Panc1 (cell line): ENCODE results near the gene SPEF1. TPM values are rescaled to one million over a fixed set of nuclear protein-coding genes. Genes with fewer than 3 reads are reported as not detected.

ENCODE experiments used
- ATAC-seq: fragments of 200-7000 bp; cut with Tn5 transposase; 2 replicates; pipeline ENCODE4 v1.9.1; 2020; ENCODE audit warnings: mild to moderate bottlenecking, moderate library complexity
- BruUV-seq: library from RNA; stranded (reverse); fragments of 400-500 nt; replicated peaks from 2 replicates; lab custom pipeline; 2021; lab: Mats Ljungman, UMichigan
- CTCF ChIA-PET: fragments of 300-600 bp; sonication (Branson Sonifier 250); formaldehyde crosslinking; loops from one replicate; lab custom pipeline; 2022; ENCODE audit warnings: antibody characterized with exemption; lab: Charles Lee
- POLR2A ChIA-PET: fragments of 300-600 bp; sonication (Branson Sonifier 250); formaldehyde crosslinking; loops from one replicate; lab custom pipeline; 2022; ENCODE audit warnings: antibody characterized with exemption; lab: Charles Lee
- DNase-seq: peaks from one replicate; pipeline ENCODE4 v3.0.0-alpha.2; 2010; ENCODE audit warnings: low read depth, low spot score
- H3K27ac ChIP-seq: 2 replicates; pipeline ENCODE4 v1.5.1; 2011; ENCODE audit warnings: mild to moderate bottlenecking, low read length, inconsistent platforms
- H3K27me3 ChIP-seq: fragments of 200-500 bp; sonication (Bioruptor generic); 2 replicates; pipeline ENCODE4 v1.6.0; 2014; ENCODE audit warnings: low read length, inconsistent platforms; ENCODE audit not compliant: control insufficient read depth, insufficient read depth
- H3K36me3 ChIP-seq: fragments of 200-500 bp; sonication (Bioruptor generic); 2 replicates; pipeline ENCODE4 v1.5.1; 2014; ENCODE audit warnings: inconsistent platforms, mild to moderate bottlenecking, low read length, moderate library complexity; ENCODE audit not compliant: control insufficient read depth, insufficient read depth
- H3K4me1 ChIP-seq: 2 replicates; pipeline ENCODE4 v1.5.1; 2011; ENCODE audit warnings: inconsistent platforms, mild to moderate bottlenecking, low read length, moderate library complexity; ENCODE audit not compliant: control insufficient read depth, insufficient read depth
- H3K4me3 ChIP-seq, 2 experiments: 2 replicates each; pipeline ENCODE4 v1.5.1; 2011 to 2012; ENCODE audit warnings: low read depth in 2 of 2, low read length in 2 of 2, mild to moderate bottlenecking in 2 of 2, inconsistent platforms in 1 of 2, moderate library complexity in 1 of 2
- H3K9me3 ChIP-seq: fragments of 200-500 bp; sonication (Bioruptor generic); 2 replicates; pipeline ENCODE4 v1.5.1; 2014; ENCODE audit warnings: low read depth, mild to moderate bottlenecking, inconsistent platforms, low read length, moderate library complexity; ENCODE audit not compliant: control insufficient read depth, insufficient read depth
- POLR2AphosphoS5 ChIP-seq: IDR thresholded peaks from 2 replicates; pipeline ENCODE4 v1.6.1; 2012; ENCODE audit warnings: mild to moderate bottlenecking, low read depth, low read length, moderate library complexity
- SIN3A ChIP-seq: IDR thresholded peaks from 2 replicates; pipeline ENCODE4 v1.6.1; 2012; ENCODE audit warnings: low read depth, mild to moderate bottlenecking, low read length, moderate library complexity, borderline replicate concordance; ENCODE audit not compliant: insufficient read depth
- TCF7L2 ChIP-seq: IDR thresholded peaks from 2 replicates; pipeline ENCODE4 v1.6.1; 2011; ENCODE audit warnings: mild to moderate bottlenecking, low read depth, low read length, inconsistent platforms
- in situ Hi-C: cut with HindIII; loops from 2 replicates; pipeline ENCODE4 v1.10.0; 2016; ENCODE audit warnings: low sequenced_read_pairs, low pct_unique_long_range_greater_than_20kb
- intact Hi-C: fragments of 100-400 bp; cut with micrococcal nuclease; formaldehyde crosslinking; loops from one replicate; pipeline ENCODE4 v1.10.0; 2022; ENCODE audit not compliant: unreplicated experiment
- total RNA-seq: library from RNA; stranded (reverse); gene quantifications from one replicate; pipeline ENCODE4 v1.2.1, GENCODE V29; 2021; ENCODE audit not compliant: unreplicated experiment
- TF ChIP-seq, protein P1 (sequence below): fragments of 450-650 bp; IDR thresholded peaks from 2 replicates; pipeline ENCODE4 v1.5.1; 2017; ENCODE audit warnings: mild to moderate bottlenecking
- TF ChIP-seq, protein P2 (sequence below), 2 experiments: IDR thresholded peaks; 2 replicates each; pipeline ENCODE4 v1.6.1; 2011 to 2012; ENCODE audit warnings: low read depth in 2 of 2, control low read depth in 1 of 2, low read length in 1 of 2, mild to moderate bottlenecking in 1 of 2, moderate library complexity in 1 of 2; ENCODE audit not compliant: insufficient read depth in 1 of 2

The SPEF1 gene
- total RNA-seq, 1 experiment from 2014 or later = 0.41 TPM

DNA sequence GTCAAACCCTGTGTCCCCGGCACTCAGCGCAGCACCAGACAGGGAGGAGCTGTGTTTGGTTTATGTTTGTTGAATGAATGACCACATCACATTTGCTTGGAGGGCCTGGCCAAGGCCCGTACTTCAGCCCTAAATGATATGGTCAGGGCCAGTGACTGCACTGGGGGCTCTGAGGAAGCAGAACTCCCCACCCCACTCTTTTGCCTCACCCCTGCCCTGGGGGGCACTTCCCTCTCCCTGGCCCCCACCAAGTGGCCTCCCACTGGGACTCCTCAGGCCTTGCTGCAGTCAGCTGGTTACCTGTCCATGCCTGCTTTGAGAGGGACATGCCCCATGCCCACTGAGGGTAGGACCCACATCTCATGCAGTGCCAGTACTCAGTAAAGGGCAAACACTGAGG is 16.6 kb downstream of the SPEF1 start:
- in situ Hi-C loops (no loop called here), intact Hi-C loops (loop anchor here (5.0 kb wide), 1 partner anchor 87 kb away; no protein-coding TSS in a partner anchor)
- H3K4me3 ChIP-seq = no peak overlapping the region
- no peak for ATAC-seq
- no peaks in the 10 kb centered on the region; the same call in 1 of the 2 replicates for H3K36me3 ChIP-seq
- ChIA-PET POLR2A (no interaction called here), CTCF (no interaction called here)
- no peaks in the 10 kb centered on the region for H3K27me3 ChIP-seq
- no TSS peak for BruUV-seq
- H3K4me1 ChIP-seq = peaks cover 15% of the 10 kb centered on the region
- no peak for DNase-seq
- H3K9me3 ChIP-seq = no peaks in the 10 kb centered on the region
- no peak overlapping the region for H3K27ac ChIP-seq
- TF ChIP-seq SIN3A (no peak), TCF7L2 (no peak), POLR2AphosphoS5 (no peak)
- TF ChIP-seq, protein P1, sequence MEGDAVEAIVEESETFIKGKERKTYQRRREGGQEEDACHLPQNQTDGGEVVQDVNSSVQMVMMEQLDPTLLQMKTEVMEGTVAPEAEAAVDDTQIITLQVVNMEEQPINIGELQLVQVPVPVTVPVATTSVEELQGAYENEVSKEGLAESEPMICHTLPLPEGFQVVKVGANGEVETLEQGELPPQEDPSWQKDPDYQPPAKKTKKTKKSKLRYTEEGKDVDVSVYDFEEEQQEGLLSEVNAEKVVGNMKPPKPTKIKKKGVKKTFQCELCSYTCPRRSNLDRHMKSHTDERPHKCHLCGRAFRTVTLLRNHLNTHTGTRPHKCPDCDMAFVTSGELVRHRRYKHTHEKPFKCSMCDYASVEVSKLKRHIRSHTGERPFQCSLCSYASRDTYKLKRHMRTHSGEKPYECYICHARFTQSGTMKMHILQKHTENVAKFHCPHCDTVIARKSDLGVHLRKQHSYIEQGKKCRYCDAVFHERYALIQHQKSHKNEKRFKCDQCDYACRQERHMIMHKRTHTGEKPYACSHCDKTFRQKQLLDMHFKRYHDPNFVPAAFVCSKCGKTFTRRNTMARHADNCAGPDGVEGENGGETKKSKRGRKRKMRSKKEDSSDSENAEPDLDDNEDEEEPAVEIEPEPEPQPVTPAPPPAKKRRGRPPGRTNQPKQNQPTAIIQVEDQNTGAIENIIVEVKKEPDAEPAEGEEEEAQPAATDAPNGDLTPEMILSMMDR = no peak
- TF ChIP-seq, protein P2, sequence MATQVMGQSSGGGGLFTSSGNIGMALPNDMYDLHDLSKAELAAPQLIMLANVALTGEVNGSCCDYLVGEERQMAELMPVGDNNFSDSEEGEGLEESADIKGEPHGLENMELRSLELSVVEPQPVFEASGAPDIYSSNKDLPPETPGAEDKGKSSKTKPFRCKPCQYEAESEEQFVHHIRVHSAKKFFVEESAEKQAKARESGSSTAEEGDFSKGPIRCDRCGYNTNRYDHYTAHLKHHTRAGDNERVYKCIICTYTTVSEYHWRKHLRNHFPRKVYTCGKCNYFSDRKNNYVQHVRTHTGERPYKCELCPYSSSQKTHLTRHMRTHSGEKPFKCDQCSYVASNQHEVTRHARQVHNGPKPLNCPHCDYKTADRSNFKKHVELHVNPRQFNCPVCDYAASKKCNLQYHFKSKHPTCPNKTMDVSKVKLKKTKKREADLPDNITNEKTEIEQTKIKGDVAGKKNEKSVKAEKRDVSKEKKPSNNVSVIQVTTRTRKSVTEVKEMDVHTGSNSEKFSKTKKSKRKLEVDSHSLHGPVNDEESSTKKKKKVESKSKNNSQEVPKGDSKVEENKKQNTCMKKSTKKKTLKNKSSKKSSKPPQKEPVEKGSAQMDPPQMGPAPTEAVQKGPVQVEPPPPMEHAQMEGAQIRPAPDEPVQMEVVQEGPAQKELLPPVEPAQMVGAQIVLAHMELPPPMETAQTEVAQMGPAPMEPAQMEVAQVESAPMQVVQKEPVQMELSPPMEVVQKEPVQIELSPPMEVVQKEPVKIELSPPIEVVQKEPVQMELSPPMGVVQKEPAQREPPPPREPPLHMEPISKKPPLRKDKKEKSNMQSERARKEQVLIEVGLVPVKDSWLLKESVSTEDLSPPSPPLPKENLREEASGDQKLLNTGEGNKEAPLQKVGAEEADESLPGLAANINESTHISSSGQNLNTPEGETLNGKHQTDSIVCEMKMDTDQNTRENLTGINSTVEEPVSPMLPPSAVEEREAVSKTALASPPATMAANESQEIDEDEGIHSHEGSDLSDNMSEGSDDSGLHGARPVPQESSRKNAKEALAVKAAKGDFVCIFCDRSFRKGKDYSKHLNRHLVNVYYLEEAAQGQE (IDR thresholded peaks at IDR 0.05; ENCODE audit: insufficient read depth in 1 of 2, low read depth in 2 of 2, low read length in 1 of 2) = no peak

DNA sequence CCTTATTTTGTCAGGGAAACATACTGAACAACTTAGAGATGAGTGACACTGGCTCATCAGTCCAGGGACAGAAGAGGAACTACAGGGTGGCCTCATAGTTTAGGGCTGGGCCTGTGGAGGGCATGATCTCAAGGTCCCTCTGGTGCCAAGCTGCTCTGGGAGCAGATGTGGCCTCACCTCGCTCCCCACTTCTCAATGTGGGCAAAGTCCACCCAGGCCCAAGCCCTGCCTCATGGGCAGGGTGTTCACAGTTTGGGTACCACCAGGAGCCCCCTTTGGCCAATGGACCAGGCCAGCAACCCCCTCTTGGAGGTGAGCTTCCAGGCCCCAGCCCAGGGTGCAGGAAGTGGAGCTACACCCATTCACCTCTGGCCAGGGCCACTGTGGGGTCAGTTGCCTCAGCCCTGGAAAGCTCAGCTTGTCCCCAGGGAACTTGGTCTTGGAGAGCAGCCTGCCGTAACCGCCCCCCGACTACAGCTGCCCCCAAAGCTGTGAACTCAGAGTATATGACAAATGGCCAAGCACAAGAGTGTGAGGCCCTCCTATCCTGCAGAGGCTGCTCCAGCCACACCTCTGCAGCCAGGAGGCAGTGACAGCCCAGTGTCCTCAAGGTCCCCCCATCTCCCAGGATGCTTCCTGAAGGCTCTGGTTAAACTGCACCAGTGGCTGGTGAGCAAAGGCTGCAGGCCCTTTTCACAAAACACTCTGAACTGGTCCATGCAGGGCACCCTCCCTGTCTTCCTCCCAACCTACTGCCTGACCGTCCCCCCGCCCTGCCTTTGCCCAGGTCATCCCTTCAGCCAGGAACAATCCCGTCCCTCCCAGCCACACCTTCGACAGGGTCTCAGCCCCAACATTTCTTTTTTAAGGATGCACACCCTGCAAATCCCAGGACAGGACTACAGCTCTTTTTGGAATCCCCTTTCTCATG is 17.3 kb downstream of the SPEF1 start:
- no peak overlapping the region for H3K27ac ChIP-seq
- POLR2A ChIA-PET = no interaction called here
- no TSS peak for BruUV-seq

More for the DNA sequence above, 17.3 kb downstream of the SPEF1 start:
- in situ Hi-C loops (no loop called here), intact Hi-C loops (no loop called here)
- no peak for DNase-seq
- CTCF ChIA-PET = no interaction called here
- no peak for ATAC-seq
- no peaks in the 10 kb centered on the region for H3K9me3 ChIP-seq
- H3K36me3 ChIP-seq = no peaks in the 10 kb centered on the region; the same call in 1 of the 2 replicates
- peaks cover 12% of the 10 kb centered on the region for H3K4me1 ChIP-seq
- no peak overlapping the region for H3K4me3 ChIP-seq
- H3K27me3 ChIP-seq = no peaks in the 10 kb centered on the region
- TF ChIP-seq POLR2AphosphoS5 (no peak), TCF7L2 (no peak)
- TF ChIP-seq, protein P2 (IDR thresholded peaks at IDR 0.05; ENCODE audit: insufficient read depth in 1 of 2, low read depth in 2 of 2, low read length in 1 of 2) = no peak
- TF ChIP-seq, protein P1 = no peak
